SU-DHL-6 (cell line): ENCODE results near the gene FOXO3.

Experiments
- CTCF ChIP-seq: fragments of 200-600 bp; sonication (generic); IDR thresholded peaks from one replicate; pipeline ENCODE4 v1.5.1; 2017; ENCODE audit warnings: antibody characterized with exemption, mild to moderate bottlenecking, low read length, moderate library complexity; ENCODE audit not compliant: insufficient read depth, poor library complexity, severe bottlenecking
- EZH2phosphoT487 ChIP-seq: fragments of 200-600 bp; sonication (generic), shearing (Covaris generic); conservative IDR thresholded peaks from 2 replicates; pipeline ENCODE4 v1.6.1; 2018; ENCODE audit warnings: mild to moderate bottlenecking, antibody characterized with exemption, low read length, moderate library complexity, mixed read lengths

GRCh38 chr6:108535114-108535742 is 25.5 kb upstream of the FOXO3 start:
- TF ChIP-seq CTCF (no peak), EZH2phosphoT487 (no peak)
